Measurements from ENCODE around the gene KIF13A.
"Not testable (repeated sequence)": the region's sequence is repeated elsewhere in the genome, so short reads cannot be mapped to it uniquely, and the experiment has no call there.

DNA sequence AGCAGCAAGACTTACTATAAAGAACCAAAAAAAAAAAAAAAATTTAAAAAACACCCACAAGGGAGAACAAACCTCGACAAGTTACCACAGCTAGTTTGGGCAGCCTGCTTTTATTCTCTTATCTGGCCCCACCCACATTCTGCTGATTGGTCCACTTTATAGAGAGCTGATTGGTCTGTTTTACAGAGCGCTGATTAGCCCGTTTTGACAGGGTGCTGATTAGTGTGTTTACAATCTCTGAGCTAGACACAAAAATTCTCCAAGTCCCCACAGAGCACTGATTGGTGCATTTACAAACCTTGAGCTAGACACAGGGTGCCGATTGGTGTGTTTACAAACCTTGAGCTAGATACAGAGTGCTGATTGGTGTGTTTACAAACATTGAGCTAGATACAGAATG is 31.7 kb upstream of the KIF13A start:
- not testable (repeated sequence) for TF ChIP-seq POLR2A (IDR thresholded peaks at IDR 0.05; ENCODE audit: low read depth); CTCF (IDR thresholded peaks at IDR 0.05); POLR2AphosphoS5 (IDR thresholded peaks at IDR 0.05); EP300 (IDR thresholded peaks at IDR 0.05)
